OCI-LY3 (cell line): ENCODE data around the gene LCNL1.
"Not testable (repeated sequence)": the region's sequence is repeated elsewhere in the genome, so short reads cannot be mapped to it uniquely, and the experiment has no call there.

Experiments
- CTCF ChIP-seq: fragments of 200-600, 300-600 bp; sonication (generic); IDR thresholded peaks from 2 replicates; pipeline ENCODE4 v1.5.1; 2014; ENCODE audit warnings: antibody characterized with exemption, low read length, low read depth
- EZH2phosphoT487 ChIP-seq: fragments of 200-600 bp; shearing (Covaris generic); IDR thresholded peaks from 2 replicates; pipeline ENCODE4 v1.6.1; 2018; ENCODE audit warnings: antibody characterized with exemption, mixed run types, low read depth

- TF ChIP-seq CTCF, EZH2phosphoT487: not testable (repeated sequence)
These were observed 50.7 kb downstream of the LCNL1 start for GRCh38 chr9:137033481-137033880.
